Nephron progenitor cell (in vitro differentiated cells): Measurements from ENCODE around the gene SMIM43.

ENCODE experiments used
- DNase-seq: peaks from one replicate; pipeline ENCODE4 v3.0.0; 2021
- H3K27ac Mint-ChIP-seq: 2 replicates; pipeline ENCODE4 v1.8.0; 2021; ENCODE audit warnings: mild to moderate bottlenecking, moderate library complexity, mixed read lengths
- H3K27me3 Mint-ChIP-seq: 2 replicates; pipeline ENCODE4 v1.8.0; 2021; ENCODE audit warnings: mild to moderate bottlenecking, low read depth, mixed read lengths; ENCODE audit not compliant: poor library complexity
- H3K36me3 Mint-ChIP-seq: 2 replicates; pipeline ENCODE4 v1.8.0; 2021; ENCODE audit warnings: low read depth, mixed read lengths
- H3K4me1 Mint-ChIP-seq: 2 replicates; pipeline ENCODE4 v1.8.0; 2021; ENCODE audit warnings: mixed read lengths
- H3K4me3 Mint-ChIP-seq: 2 replicates; pipeline ENCODE4 v1.8.0; 2021; ENCODE audit warnings: mild to moderate bottlenecking, moderate library complexity, mixed read lengths
- H3K9me3 Mint-ChIP-seq: 2 replicates; pipeline ENCODE4 v1.8.0; 2021; ENCODE audit warnings: mild to moderate bottlenecking, moderate library complexity, mixed read lengths
- TF ChIP-seq, protein P1 (sequence below): fragments of 200-600 bp; sonication (generic); IDR thresholded peaks from 2 replicates; pipeline ENCODE4 v1.5.0; 2021; ENCODE audit warnings: antibody characterized with exemption

The SMIM43 gene

DNA sequence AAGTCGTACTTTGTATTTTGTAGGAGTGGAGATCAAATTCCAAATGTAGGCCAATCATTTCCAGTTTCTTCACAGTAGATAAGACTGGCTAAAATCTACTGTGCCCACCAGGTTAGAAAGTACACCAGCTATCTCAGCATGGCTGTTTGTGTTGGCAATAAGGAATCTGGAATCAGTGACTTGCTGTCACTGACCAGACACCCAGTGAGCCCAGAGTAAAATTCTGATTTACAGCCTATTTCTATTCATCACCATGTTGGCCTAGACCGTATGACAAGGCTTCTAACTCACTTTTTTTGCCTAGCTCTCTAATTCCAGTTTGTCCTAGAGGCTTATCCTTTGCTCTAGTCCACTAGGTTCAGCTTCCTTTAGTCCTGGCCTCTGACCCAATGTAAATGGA lies 25.4 kb downstream of the SMIM43 start:
- TF ChIP-seq, protein P1, sequence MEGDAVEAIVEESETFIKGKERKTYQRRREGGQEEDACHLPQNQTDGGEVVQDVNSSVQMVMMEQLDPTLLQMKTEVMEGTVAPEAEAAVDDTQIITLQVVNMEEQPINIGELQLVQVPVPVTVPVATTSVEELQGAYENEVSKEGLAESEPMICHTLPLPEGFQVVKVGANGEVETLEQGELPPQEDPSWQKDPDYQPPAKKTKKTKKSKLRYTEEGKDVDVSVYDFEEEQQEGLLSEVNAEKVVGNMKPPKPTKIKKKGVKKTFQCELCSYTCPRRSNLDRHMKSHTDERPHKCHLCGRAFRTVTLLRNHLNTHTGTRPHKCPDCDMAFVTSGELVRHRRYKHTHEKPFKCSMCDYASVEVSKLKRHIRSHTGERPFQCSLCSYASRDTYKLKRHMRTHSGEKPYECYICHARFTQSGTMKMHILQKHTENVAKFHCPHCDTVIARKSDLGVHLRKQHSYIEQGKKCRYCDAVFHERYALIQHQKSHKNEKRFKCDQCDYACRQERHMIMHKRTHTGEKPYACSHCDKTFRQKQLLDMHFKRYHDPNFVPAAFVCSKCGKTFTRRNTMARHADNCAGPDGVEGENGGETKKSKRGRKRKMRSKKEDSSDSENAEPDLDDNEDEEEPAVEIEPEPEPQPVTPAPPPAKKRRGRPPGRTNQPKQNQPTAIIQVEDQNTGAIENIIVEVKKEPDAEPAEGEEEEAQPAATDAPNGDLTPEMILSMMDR = no peak
- Mint-ChIP-seq H3K4me1 (no peaks in the 10 kb centered on the region), H3K4me3 (no peak overlapping the region), H3K36me3 (no peaks in the 10 kb centered on the region), H3K27ac (no peak overlapping the region), H3K27me3 (peaks cover 2% of the 10 kb centered on the region), H3K9me3 (no peaks in the 10 kb centered on the region)
- DNase-seq = no peak

DNA sequence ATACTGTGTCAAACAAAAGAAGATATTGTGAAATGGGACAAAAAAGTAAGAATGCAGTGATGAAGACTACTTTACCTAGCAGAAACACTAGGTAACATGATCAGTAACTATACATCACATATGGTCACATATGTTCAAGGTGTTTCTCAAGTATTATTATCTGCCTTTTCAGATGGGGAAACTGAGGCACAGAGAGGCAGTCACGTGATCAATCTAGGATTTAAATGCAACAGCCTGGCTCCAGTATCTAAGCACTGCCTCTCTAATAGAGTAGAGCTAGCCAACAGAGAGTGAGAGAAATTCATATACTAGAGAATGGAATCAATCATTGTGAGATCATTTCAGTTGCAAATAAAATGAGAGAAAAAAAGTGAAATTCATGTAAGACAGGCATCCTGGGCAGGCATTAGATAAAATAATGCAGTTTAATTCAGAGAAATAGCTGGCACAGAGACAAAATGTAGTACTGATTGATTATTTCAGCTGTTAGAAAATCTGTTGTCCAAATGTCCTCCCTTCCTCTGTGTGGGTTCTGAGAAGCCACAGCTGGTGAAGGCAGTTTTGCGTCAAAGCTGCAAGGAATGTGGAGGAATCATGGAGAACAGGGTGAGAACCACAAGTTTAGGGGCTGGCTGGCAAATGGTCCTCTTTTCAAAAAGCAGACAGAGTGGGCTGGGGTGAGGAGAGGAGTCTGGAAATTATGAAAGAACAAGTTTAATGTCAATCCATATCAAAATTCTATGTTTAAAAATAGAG lies 26.0 kb downstream of the SMIM43 start:
- no peaks in the 10 kb centered on the region for H3K9me3 Mint-ChIP-seq
- H3K36me3 Mint-ChIP-seq = no peaks in the 10 kb centered on the region
- TF ChIP-seq, protein P1 = no peak
- peaks cover 2% of the 10 kb centered on the region for H3K27me3 Mint-ChIP-seq
- no peak overlapping the region for H3K27ac Mint-ChIP-seq
- H3K4me3 Mint-ChIP-seq = no peak overlapping the region
- no peaks in the 10 kb centered on the region for H3K4me1 Mint-ChIP-seq
- no peak for DNase-seq

DNA sequence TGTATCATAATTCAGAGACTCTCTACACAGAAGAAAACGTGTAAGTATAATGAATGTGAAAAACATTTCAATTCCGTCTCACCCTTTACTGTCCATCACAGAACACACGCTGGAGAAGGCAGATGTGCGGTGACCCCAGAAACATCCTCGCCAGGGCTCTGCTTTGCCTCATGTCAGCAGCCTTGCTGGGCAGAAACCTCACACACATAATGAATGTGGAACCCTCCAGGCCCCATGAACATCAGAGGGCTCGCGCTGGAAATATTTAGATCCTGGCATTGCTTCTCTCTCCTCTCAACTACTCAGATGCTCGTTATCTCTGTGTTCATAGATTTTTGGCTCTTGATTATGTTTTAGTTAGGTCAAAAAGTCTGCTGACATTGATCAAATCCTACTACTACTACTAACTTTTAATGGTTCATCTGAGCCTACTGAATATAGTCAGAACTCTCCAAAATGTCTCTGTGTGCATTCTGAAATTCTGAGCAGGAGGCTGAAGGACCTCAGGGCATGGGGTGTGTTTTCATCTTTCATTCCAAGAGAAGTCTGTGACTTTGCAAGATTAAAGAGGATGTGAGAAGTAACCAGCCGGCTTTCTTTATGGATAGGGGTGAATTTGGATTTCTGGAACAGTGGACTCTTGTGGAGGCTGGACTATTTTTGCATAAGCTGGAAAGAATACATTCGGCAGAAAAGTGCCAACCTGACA lies 27.0 kb downstream of the SMIM43 start:
- Mint-ChIP-seq H3K27me3 (peaks cover 2% of the 10 kb centered on the region), H3K36me3 (no peaks in the 10 kb centered on the region), H3K4me1 (no peaks in the 10 kb centered on the region), H3K9me3 (no peaks in the 10 kb centered on the region), H3K4me3 (no peak overlapping the region), H3K27ac (no peak overlapping the region)
- TF ChIP-seq, protein P1 = no peak
- no peak for DNase-seq

DNA sequence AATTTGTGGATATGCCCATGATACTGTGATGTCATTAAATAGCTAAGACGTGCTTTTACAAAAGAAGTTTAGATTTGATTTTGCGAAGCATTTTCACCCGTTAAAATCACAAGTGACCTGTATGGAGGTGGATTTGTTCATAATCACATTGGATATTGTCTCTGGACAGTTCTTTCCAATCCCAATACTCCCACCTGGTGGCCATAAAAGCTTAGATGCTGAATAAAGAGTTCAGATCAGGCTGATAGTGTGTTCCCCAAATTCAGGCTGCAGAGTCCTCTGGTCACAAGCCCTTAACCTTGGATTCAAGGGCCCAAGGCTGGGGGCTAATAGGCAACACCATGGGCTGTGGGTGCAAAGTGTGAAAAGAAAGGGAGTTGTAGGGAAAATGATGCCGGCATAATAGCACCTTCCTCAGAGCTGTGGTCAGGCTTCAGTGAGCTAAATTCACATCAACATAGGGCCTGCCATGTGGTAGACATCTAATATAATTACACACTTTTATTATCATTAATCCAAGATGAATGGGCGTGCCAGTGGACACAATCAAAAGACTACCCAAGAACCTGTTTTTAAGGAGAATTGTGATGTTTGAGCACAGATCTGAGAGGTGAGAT lies 28.1 kb downstream of the SMIM43 start:
- TF ChIP-seq, protein P1 = peak; percentile 52
- H3K4me3 Mint-ChIP-seq = no peak overlapping the region
- DNase-seq = peak; percentile 15

DNA sequence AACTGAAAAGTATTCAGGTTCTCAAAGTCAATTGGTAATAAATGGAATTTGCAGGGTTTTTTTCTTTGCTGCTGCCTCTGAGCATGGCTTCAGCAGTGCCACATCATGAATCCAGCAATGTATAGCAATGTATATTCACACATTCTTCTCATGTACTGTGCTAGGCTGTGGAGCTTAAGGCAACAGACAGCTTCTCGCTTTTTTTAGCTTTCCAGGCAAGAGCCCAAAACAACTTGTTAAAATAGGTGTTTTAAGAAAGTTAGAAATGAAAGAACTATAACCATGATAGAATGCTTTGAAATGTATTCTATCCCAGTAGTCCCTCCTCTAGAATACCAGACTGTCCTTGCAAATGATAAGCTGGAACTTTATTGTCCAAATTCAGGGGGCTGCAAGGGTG lies 30.4 kb downstream of the SMIM43 start:
- DNase-seq = no peak
- Mint-ChIP-seq H3K27me3 (peaks cover 2% of the 10 kb centered on the region), H3K4me3 (no peak overlapping the region), H3K36me3 (no peaks in the 10 kb centered on the region), H3K27ac (no peak overlapping the region), H3K9me3 (no peaks in the 10 kb centered on the region), H3K4me1 (peaks cover 8% of the 10 kb centered on the region)
- TF ChIP-seq, protein P1 = no peak

More for the DNA sequence above, 28.1 kb downstream of the SMIM43 start:
- H3K36me3 Mint-ChIP-seq = no peaks in the 10 kb centered on the region
- no peaks in the 10 kb centered on the region for H3K9me3 Mint-ChIP-seq
- peaks cover 2% of the 10 kb centered on the region for H3K27me3 Mint-ChIP-seq
- peaks cover 8% of the 10 kb centered on the region for H3K4me1 Mint-ChIP-seq
- H3K27ac Mint-ChIP-seq = no peak overlapping the region
